Measurements from ENCODE around the gene OLFML1. TPM values are rescaled to one million over a fixed set of nuclear protein-coding genes. Genes with fewer than 3 reads are reported as not detected.

The OLFML1 gene
- total RNA-seq, 2 donors from 2014 or later = 7.4 to 8.7 TPM

- no peak for ATAC-seq (ENCODE audit: insufficient number of reproducible peaks, low FRiP score, low read depth)
- Histone ChIP-seq H3K27ac (no peak overlapping the region), H3K4me3 (no peak overlapping the region), H3K36me3 (no peaks in the 10 kb centered on the region), H3K4me1 (ENCODE audit: control insufficient read depth in 1 of 2, low read depth in 2 of 2) (no peaks in the 10 kb centered on the region), H3K27me3 (replicated peaks; ENCODE audit: insufficient read depth) (no peaks in the 10 kb centered on the region), H3K9me3 (no peaks in the 10 kb centered on the region)
- DNase-seq (ENCODE audit: low spot score) = no peak
- TF ChIP-seq CTCF (IDR thresholded peaks at IDR 0.05) = no peak
Observed at GRCh38 chr11:7523416-7524210, 38.3 kb downstream of the OLFML1 start.

- no peaks in the 10 kb centered on the region for H3K36me3 ChIP-seq
- ATAC-seq (ENCODE audit: insufficient number of reproducible peaks, low FRiP score, low read depth) (no peak), DNase-seq (ENCODE audit: low spot score) (no peak)
- no peak overlapping the region for H3K4me3 ChIP-seq
- H3K4me1 ChIP-seq (ENCODE audit: control insufficient read depth in 1 of 2, low read depth in 2 of 2) = no peaks in the 10 kb centered on the region
- TF ChIP-seq CTCF (IDR thresholded peaks at IDR 0.05) = no peak
- H3K27ac ChIP-seq = no peak overlapping the region
- H3K27me3 ChIP-seq (replicated peaks; ENCODE audit: insufficient read depth) = no peaks in the 10 kb centered on the region
- H3K9me3 ChIP-seq = no peaks in the 10 kb centered on the region
Observed at GRCh38 chr11:7524462-7525235, 39.3 kb downstream of the OLFML1 start.

DNA sequence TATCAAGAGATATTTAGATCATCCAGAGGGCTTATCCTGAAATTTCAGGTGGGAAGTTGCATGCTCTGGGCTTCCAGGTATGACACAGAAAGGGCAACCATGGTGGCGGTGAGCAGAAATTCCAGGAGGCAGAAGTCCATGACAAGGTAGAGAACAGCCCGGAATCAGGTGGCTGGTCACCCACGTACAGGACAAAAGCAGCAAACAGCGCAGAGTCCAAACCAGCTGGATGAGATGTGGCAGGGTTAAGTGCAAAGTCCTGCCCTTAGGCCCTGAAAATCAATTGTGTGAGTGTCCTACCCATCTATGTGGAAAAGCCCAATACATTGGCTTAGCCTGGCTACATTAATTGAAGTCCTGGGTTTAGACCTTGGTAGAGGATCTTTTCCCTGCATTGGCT, 40.1 kb downstream of the OLFML1 start:
- no peaks in the 10 kb centered on the region for H3K4me1 ChIP-seq (ENCODE audit: control insufficient read depth in 1 of 2, low read depth in 2 of 2)
- no peak for TF ChIP-seq CTCF (IDR thresholded peaks at IDR 0.05)
- no peak overlapping the region for H3K27ac ChIP-seq
- no peaks in the 10 kb centered on the region for H3K27me3 ChIP-seq (replicated peaks; ENCODE audit: insufficient read depth)
- DNase-seq (ENCODE audit: low spot score) (no peak), ATAC-seq (ENCODE audit: insufficient number of reproducible peaks, low FRiP score, low read depth) (no peak)
- H3K4me3 ChIP-seq = no peak overlapping the region
- H3K36me3 ChIP-seq = no peaks in the 10 kb centered on the region
- no peaks in the 10 kb centered on the region for H3K9me3 ChIP-seq

DNA sequence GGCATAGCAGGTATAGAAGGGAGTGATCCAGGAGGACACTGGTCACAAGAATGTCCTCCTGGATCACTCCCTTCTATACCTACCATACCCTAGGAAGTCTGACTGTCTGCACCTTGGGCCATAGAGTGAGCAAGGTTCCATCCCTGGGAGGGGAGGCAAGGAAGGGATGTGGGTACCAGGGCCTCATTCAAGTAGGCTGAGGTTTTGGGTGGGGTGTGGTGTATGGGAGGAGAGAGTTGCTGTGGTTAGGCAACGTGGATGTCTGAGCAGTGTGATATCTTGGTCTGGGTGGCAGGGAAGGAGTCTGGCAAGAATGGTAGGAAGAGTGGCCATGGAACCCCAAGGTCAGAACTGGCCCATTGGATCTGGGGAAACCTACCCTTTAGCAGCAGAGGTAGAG, 41.7 kb downstream of the OLFML1 start:
- no peaks in the 10 kb centered on the region for H3K27me3 ChIP-seq (replicated peaks; ENCODE audit: insufficient read depth)
- no peaks in the 10 kb centered on the region for H3K36me3 ChIP-seq

More for the DNA sequence above, 41.7 kb downstream of the OLFML1 start:
- no peak for ATAC-seq (ENCODE audit: insufficient number of reproducible peaks, low FRiP score, low read depth)
- H3K4me1 ChIP-seq (ENCODE audit: control insufficient read depth in 1 of 2, low read depth in 2 of 2) = no peaks in the 10 kb centered on the region
- no peaks in the 10 kb centered on the region for H3K9me3 ChIP-seq
- no peak overlapping the region for H3K4me3 ChIP-seq
- DNase-seq (ENCODE audit: low spot score) = no peak
- H3K27ac ChIP-seq = no peak overlapping the region
- TF ChIP-seq CTCF (IDR thresholded peaks at IDR 0.05) = no peak

Measured in thoracic aorta (tissue), 2 donors.